Chondrocyte (in vitro differentiated cells): ENCODE results near the gene LIX1L. TPM values are rescaled to one million over a fixed set of nuclear protein-coding genes. Genes with fewer than 3 reads are reported as not detected.

Experiments
- DNase-seq: peaks from one replicate; pipeline ENCODE4 v3.0.0; 2021; ENCODE audit warnings: mixed read lengths, low spot score
- H3K27ac Mint-ChIP-seq: one replicate; pipeline ENCODE4 v1.8.0; 2021; ENCODE audit warnings: mild to moderate bottlenecking, moderate library complexity, mixed read lengths; ENCODE audit not compliant: unreplicated experiment
- H3K27me3 Mint-ChIP-seq: 2 replicates; pipeline ENCODE4 v1.8.0; 2021; ENCODE audit warnings: low read depth, mixed read lengths
- H3K36me3 Mint-ChIP-seq: 2 replicates; pipeline ENCODE4 v1.8.0; 2021; ENCODE audit warnings: low read depth, mixed read lengths
- H3K4me1 Mint-ChIP-seq: 2 replicates; pipeline ENCODE4 v1.8.0; 2021; ENCODE audit warnings: low read depth, mild to moderate bottlenecking, mixed read lengths
- H3K4me3 Mint-ChIP-seq: one replicate; pipeline ENCODE4 v1.8.0; 2021; ENCODE audit warnings: mild to moderate bottlenecking, moderate library complexity, mixed read lengths; ENCODE audit not compliant: unreplicated experiment
- H3K9me3 Mint-ChIP-seq: 2 replicates; pipeline ENCODE4 v1.8.0; 2021; ENCODE audit warnings: low read depth, mixed read lengths
- CTCF ChIP-seq: fragments of 200-600 bp; sonication (generic); IDR thresholded peaks from 2 replicates; pipeline ENCODE4 v1.5.0; 2021; ENCODE audit warnings: antibody characterized with exemption, mild to moderate bottlenecking, moderate library complexity
- total RNA-seq: library from RNA; stranded (reverse); gene quantifications from 3 replicates; pipeline ENCODE4 v1.2.1, GENCODE V29; 2021

Gene LIX1L
- total RNA-seq, 1 donor from 2014 or later, result 50.3 TPM

GRCh38 chr1:145949219-145949618, 8.6 kb downstream of the LIX1L start:
- H3K27ac Mint-ChIP-seq, result peak overlapping the region; percentile 23
- no peak for DNase-seq
- no peak overlapping the region for H3K4me3 Mint-ChIP-seq
- no peaks in the 10 kb centered on the region for H3K9me3 Mint-ChIP-seq
- no peaks in the 10 kb centered on the region for H3K27me3 Mint-ChIP-seq
- H3K36me3 Mint-ChIP-seq, result peaks cover 8% of the 10 kb centered on the region
- no peak for TF ChIP-seq CTCF
- H3K4me1 Mint-ChIP-seq, result peaks cover 20% of the 10 kb centered on the region

GRCh38 chr1:145947551-145947950, 10.3 kb downstream of the LIX1L start:
- Mint-ChIP-seq H3K36me3 (peaks cover 8% of the 10 kb centered on the region), H3K27me3 (no peaks in the 10 kb centered on the region), H3K9me3 (no peaks in the 10 kb centered on the region), H3K27ac (no peak overlapping the region), H3K4me1 (peaks cover 14% of the 10 kb centered on the region), H3K4me3 (no peak overlapping the region)
- no peak for TF ChIP-seq CTCF
- DNase-seq, result no peak

GRCh38 chr1:145946477-145946986, 11.3 kb downstream of the LIX1L start:
- peaks cover 11% of the 10 kb centered on the region for H3K4me1 Mint-ChIP-seq
- TF ChIP-seq CTCF, result no peak

GRCh38 chr1:145944532-145944931, 13.3 kb downstream of the LIX1L start:
- Mint-ChIP-seq H3K36me3 (peaks cover 3% of the 10 kb centered on the region), H3K4me1 (peaks cover 3% of the 10 kb centered on the region), H3K27ac (no peak overlapping the region), H3K27me3 (no peaks in the 10 kb centered on the region), H3K9me3 (no peaks in the 10 kb centered on the region), H3K4me3 (no peak overlapping the region)
- DNase-seq, result no peak
- TF ChIP-seq CTCF, result no peak

More at GRCh38 chr1:145946477-145946986, 11.3 kb downstream of the LIX1L start:
- peaks cover 6% of the 10 kb centered on the region for H3K36me3 Mint-ChIP-seq
- H3K27me3 Mint-ChIP-seq, result no peaks in the 10 kb centered on the region
- H3K4me3 Mint-ChIP-seq, result no peak overlapping the region
- H3K27ac Mint-ChIP-seq, result no peak overlapping the region
- DNase-seq, result no peak
- H3K9me3 Mint-ChIP-seq, result no peaks in the 10 kb centered on the region

- H3K4me3 Mint-ChIP-seq, result no peak overlapping the region
- H3K27ac Mint-ChIP-seq, result peak overlapping the region; percentile 37
- no peaks in the 10 kb centered on the region for H3K9me3 Mint-ChIP-seq
- no peak for DNase-seq
- peaks cover 1% of the 10 kb centered on the region for H3K36me3 Mint-ChIP-seq
- no peaks in the 10 kb centered on the region for H3K4me1 Mint-ChIP-seq
- no peak for TF ChIP-seq CTCF
- no peaks in the 10 kb centered on the region for H3K27me3 Mint-ChIP-seq
These were observed 14.9 kb downstream of the LIX1L start for GRCh38 chr1:145942871-145943270.
